ENCODE data around the gene GRIK2.

Gene GRIK2

GRCh38 chr6:101645770-101646169 is 252.3 kb downstream of the GRIK2 start:
- Histone ChIP-seq H3K36me3 (ENCODE audit: control insufficient read depth, insufficient read depth, low read length) (no peaks in the 10 kb centered on the region), H3K9me3 (ENCODE audit: control insufficient read depth, low read length) (no peaks in the 10 kb centered on the region), H3K27ac (ENCODE audit: insufficient read depth, low read depth, low read length, poor library complexity, severe bottlenecking) (no peak overlapping the region), H3K4me3 (ENCODE audit: insufficient read depth, low read depth, low read length) (no peak overlapping the region), H3K27me3 (ENCODE audit: control insufficient read depth, insufficient read depth, low read length, poor library complexity, severe bottlenecking) (no peaks in the 10 kb centered on the region), H3K4me1 (ENCODE audit: control insufficient read depth, insufficient read depth, low read length) (peaks cover 7% of the 10 kb centered on the region)
- WGBS, 2 experiments, result 90% methylated on average over 2 of the region's 2 CpGs; no CpG with 5 or more reads in 1 of the 2 experiments

GRCh38 chr6:101650402-101651100 is 257.0 kb downstream of the GRIK2 start:
- no peaks in the 10 kb centered on the region for H3K9me3 ChIP-seq (ENCODE audit: control insufficient read depth, low read length)
- peaks cover 7% of the 10 kb centered on the region for H3K4me1 ChIP-seq (ENCODE audit: control insufficient read depth, insufficient read depth, low read length)
- H3K36me3 ChIP-seq (ENCODE audit: control insufficient read depth, insufficient read depth, low read length), result no peaks in the 10 kb centered on the region
- WGBS, 2 experiments, result 30 to 39% methylated on average over 3 of the region's 3 CpGs
- H3K27ac ChIP-seq (ENCODE audit: insufficient read depth, low read depth, low read length, poor library complexity, severe bottlenecking), result no peak overlapping the region
- H3K4me3 ChIP-seq (ENCODE audit: insufficient read depth, low read depth, low read length), result no peak overlapping the region
- no peaks in the 10 kb centered on the region for H3K27me3 ChIP-seq (ENCODE audit: control insufficient read depth, insufficient read depth, low read length, poor library complexity, severe bottlenecking)

- 91 to 95% methylated on average over 2 of the region's 2 CpGs for WGBS, 2 experiments
- H3K27me3 ChIP-seq (ENCODE audit: control insufficient read depth, insufficient read depth, low read length, poor library complexity, severe bottlenecking), result no peaks in the 10 kb centered on the region
- H3K4me3 ChIP-seq (ENCODE audit: insufficient read depth, low read depth, low read length), result no peak overlapping the region
- H3K9me3 ChIP-seq (ENCODE audit: control insufficient read depth, low read length), result no peaks in the 10 kb centered on the region
- H3K4me1 ChIP-seq (ENCODE audit: control insufficient read depth, insufficient read depth, low read length), result peaks cover 7% of the 10 kb centered on the region
- H3K27ac ChIP-seq (ENCODE audit: insufficient read depth, low read depth, low read length, poor library complexity, severe bottlenecking), result no peak overlapping the region
- no peaks in the 10 kb centered on the region for H3K36me3 ChIP-seq (ENCODE audit: control insufficient read depth, insufficient read depth, low read length)
Measured at GRCh38 chr6:101652079-101652478, 258.6 kb downstream of the GRIK2 start.

GRCh38 chr6:101655109-101655508 is 261.6 kb downstream of the GRIK2 start:
- H3K9me3 ChIP-seq (ENCODE audit: control insufficient read depth, low read length), result no peaks in the 10 kb centered on the region
- no peak overlapping the region for H3K4me3 ChIP-seq (ENCODE audit: insufficient read depth, low read depth, low read length)
- H3K27me3 ChIP-seq (ENCODE audit: control insufficient read depth, insufficient read depth, low read length, poor library complexity, severe bottlenecking), result no peaks in the 10 kb centered on the region
- no peaks in the 10 kb centered on the region for H3K36me3 ChIP-seq (ENCODE audit: control insufficient read depth, insufficient read depth, low read length)
- H3K27ac ChIP-seq (ENCODE audit: insufficient read depth, low read depth, low read length, poor library complexity, severe bottlenecking), result no peak overlapping the region
- H3K4me1 ChIP-seq (ENCODE audit: control insufficient read depth, insufficient read depth, low read length), result peaks cover 3% of the 10 kb centered on the region

- Histone ChIP-seq H3K9me3 (ENCODE audit: control insufficient read depth, low read length) (no peaks in the 10 kb centered on the region), H3K36me3 (ENCODE audit: control insufficient read depth, insufficient read depth, low read length) (no peaks in the 10 kb centered on the region), H3K4me1 (ENCODE audit: control insufficient read depth, insufficient read depth, low read length) (no peaks in the 10 kb centered on the region), H3K27me3 (ENCODE audit: control insufficient read depth, insufficient read depth, low read length, poor library complexity, severe bottlenecking) (no peaks in the 10 kb centered on the region), H3K27ac (ENCODE audit: insufficient read depth, low read depth, low read length, poor library complexity, severe bottlenecking) (no peak overlapping the region), H3K4me3 (ENCODE audit: insufficient read depth, low read depth, low read length) (no peak overlapping the region)
- 94 to 95% methylated on average over 2 of the region's 2 CpGs for WGBS, 2 experiments
Measured at GRCh38 chr6:101662111-101662897, 268.8 kb downstream of the GRIK2 start.

- WGBS, 2 experiments, result 63% methylated on average over 6 of the region's 6 CpGs
- H3K27me3 ChIP-seq (ENCODE audit: control insufficient read depth, insufficient read depth, low read length, poor library complexity, severe bottlenecking), result no peaks in the 10 kb centered on the region
Measured at GRCh38 chr6:101663100-101663499, 269.6 kb downstream of the GRIK2 start.

GRCh38 chr6:101666256-101666655 is 272.7 kb downstream of the GRIK2 start:
- no peak overlapping the region for H3K4me3 ChIP-seq (ENCODE audit: insufficient read depth, low read depth, low read length)
- 88% methylated on average over 1 of the region's 1 CpG; no CpG with 5 or more reads in 1 of the 2 experiments for WGBS, 2 experiments
- H3K36me3 ChIP-seq (ENCODE audit: control insufficient read depth, insufficient read depth, low read length), result no peaks in the 10 kb centered on the region
- H3K9me3 ChIP-seq (ENCODE audit: control insufficient read depth, low read length), result no peaks in the 10 kb centered on the region
- no peaks in the 10 kb centered on the region for H3K4me1 ChIP-seq (ENCODE audit: control insufficient read depth, insufficient read depth, low read length)
- H3K27me3 ChIP-seq (ENCODE audit: control insufficient read depth, insufficient read depth, low read length, poor library complexity, severe bottlenecking), result no peaks in the 10 kb centered on the region
- no peak overlapping the region for H3K27ac ChIP-seq (ENCODE audit: insufficient read depth, low read depth, low read length, poor library complexity, severe bottlenecking)

More at GRCh38 chr6:101663100-101663499, 269.6 kb downstream of the GRIK2 start:
- Histone ChIP-seq H3K4me3 (ENCODE audit: insufficient read depth, low read depth, low read length) (no peak overlapping the region), H3K36me3 (ENCODE audit: control insufficient read depth, insufficient read depth, low read length) (no peaks in the 10 kb centered on the region), H3K9me3 (ENCODE audit: control insufficient read depth, low read length) (no peaks in the 10 kb centered on the region), H3K27ac (ENCODE audit: insufficient read depth, low read depth, low read length, poor library complexity, severe bottlenecking) (no peak overlapping the region), H3K4me1 (ENCODE audit: control insufficient read depth, insufficient read depth, low read length) (no peaks in the 10 kb centered on the region)

GRCh38 chr6:101668496-101669030 is 275.1 kb downstream of the GRIK2 start:
- Histone ChIP-seq H3K9me3 (ENCODE audit: control insufficient read depth, low read length) (no peaks in the 10 kb centered on the region), H3K4me1 (ENCODE audit: control insufficient read depth, insufficient read depth, low read length) (no peaks in the 10 kb centered on the region), H3K4me3 (ENCODE audit: insufficient read depth, low read depth, low read length) (no peak overlapping the region), H3K27me3 (ENCODE audit: control insufficient read depth, insufficient read depth, low read length, poor library complexity, severe bottlenecking) (no peaks in the 10 kb centered on the region), H3K36me3 (ENCODE audit: control insufficient read depth, insufficient read depth, low read length) (no peaks in the 10 kb centered on the region), H3K27ac (ENCODE audit: insufficient read depth, low read depth, low read length, poor library complexity, severe bottlenecking) (no peak overlapping the region)
- 92 to 93% methylated on average over 2 of the region's 2 CpGs for WGBS, 2 experiments

GRCh38 chr6:101676187-101676586 is 282.7 kb downstream of the GRIK2 start:
- no peaks in the 10 kb centered on the region for H3K27me3 ChIP-seq (ENCODE audit: control insufficient read depth, insufficient read depth, low read length, poor library complexity, severe bottlenecking)
- no peak overlapping the region for H3K27ac ChIP-seq (ENCODE audit: insufficient read depth, low read depth, low read length, poor library complexity, severe bottlenecking)
- H3K4me1 ChIP-seq (ENCODE audit: control insufficient read depth, insufficient read depth, low read length), result no peaks in the 10 kb centered on the region
- 100% methylated on average over 2 of the region's 2 CpGs; no CpG with 5 or more reads in 1 of the 2 experiments for WGBS, 2 experiments
- H3K36me3 ChIP-seq (ENCODE audit: control insufficient read depth, insufficient read depth, low read length), result no peaks in the 10 kb centered on the region
- H3K4me3 ChIP-seq (ENCODE audit: insufficient read depth, low read depth, low read length), result no peak overlapping the region
- no peaks in the 10 kb centered on the region for H3K9me3 ChIP-seq (ENCODE audit: control insufficient read depth, low read length)

- 90 to 91% methylated on average over 5 of the region's 5 CpGs for WGBS, 2 experiments
- no peaks in the 10 kb centered on the region for H3K36me3 ChIP-seq (ENCODE audit: control insufficient read depth, insufficient read depth, low read length)
- H3K4me1 ChIP-seq (ENCODE audit: control insufficient read depth, insufficient read depth, low read length), result no peaks in the 10 kb centered on the region
- no peak overlapping the region for H3K27ac ChIP-seq (ENCODE audit: insufficient read depth, low read depth, low read length, poor library complexity, severe bottlenecking)
- H3K27me3 ChIP-seq (ENCODE audit: control insufficient read depth, insufficient read depth, low read length, poor library complexity, severe bottlenecking), result no peaks in the 10 kb centered on the region
- no peaks in the 10 kb centered on the region for H3K9me3 ChIP-seq (ENCODE audit: control insufficient read depth, low read length)
- H3K4me3 ChIP-seq (ENCODE audit: insufficient read depth, low read depth, low read length), result no peak overlapping the region
Measured at GRCh38 chr6:101682937-101683336, 289.4 kb downstream of the GRIK2 start.
